ENCODE results near the gene ASMTL.
"Not testable (repeated sequence)": the region's sequence is repeated elsewhere in the genome, so short reads cannot be mapped to it uniquely, and the experiment has no call there.

ASMTL gene, protein sequence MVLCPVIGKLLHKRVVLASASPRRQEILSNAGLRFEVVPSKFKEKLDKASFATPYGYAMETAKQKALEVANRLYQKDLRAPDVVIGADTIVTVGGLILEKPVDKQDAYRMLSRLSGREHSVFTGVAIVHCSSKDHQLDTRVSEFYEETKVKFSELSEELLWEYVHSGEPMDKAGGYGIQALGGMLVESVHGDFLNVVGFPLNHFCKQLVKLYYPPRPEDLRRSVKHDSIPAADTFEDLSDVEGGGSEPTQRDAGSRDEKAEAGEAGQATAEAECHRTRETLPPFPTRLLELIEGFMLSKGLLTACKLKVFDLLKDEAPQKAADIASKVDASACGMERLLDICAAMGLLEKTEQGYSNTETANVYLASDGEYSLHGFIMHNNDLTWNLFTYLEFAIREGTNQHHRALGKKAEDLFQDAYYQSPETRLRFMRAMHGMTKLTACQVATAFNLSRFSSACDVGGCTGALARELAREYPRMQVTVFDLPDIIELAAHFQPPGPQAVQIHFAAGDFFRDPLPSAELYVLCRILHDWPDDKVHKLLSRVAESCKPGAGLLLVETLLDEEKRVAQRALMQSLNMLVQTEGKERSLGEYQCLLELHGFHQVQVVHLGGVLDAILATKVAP

DNA sequence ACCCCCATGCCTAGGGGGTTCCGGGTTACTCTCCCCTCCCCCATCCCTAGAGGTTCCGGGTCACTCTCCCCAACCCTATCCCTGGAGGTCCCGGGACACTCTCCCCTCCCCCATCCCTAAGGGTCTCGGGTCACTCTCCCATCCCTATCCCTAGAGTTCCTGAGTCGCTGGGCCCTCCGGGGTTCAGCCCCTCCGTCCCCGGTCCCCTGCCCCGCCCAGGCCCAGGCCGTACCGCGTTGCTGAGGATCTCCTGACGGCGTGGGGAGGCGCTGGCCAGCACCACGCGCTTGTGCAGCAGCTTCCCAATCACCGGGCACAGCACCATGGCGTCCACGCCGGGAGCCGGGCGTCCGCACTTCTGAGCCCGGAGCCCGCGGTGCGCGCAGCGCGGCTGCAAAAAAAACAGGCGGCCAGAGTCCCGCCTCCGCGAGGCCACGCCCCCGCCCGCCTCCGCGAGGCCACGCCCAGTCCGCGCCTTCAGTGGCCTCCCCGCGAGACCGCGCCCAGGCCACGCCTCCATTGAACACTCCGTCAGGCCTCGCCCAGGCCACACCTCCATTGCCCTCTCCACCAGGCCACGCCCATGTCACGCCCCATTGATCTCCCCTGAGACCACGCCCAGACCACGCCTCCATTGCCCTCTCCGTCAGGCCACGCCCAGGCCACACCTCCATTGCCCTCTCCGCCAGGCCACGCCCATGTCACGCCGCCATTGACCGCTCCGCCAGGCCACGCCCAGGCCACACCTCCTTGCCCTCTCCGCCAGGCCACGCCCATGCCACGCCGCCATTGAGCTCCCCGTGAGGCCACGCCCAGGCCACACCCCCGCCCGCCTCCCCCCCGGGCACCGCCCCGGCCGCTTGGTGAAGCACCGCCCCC, at the start of gene ASMTL:
ASMTL (minus strand) TSS at position 394 of the 879 bp plus-strand sequence; CDS start at position 325, 69 bp downstream.
- DNase-seq, result peak; percentile 100
- peak; percentile 88 for ATAC-seq

DNA sequence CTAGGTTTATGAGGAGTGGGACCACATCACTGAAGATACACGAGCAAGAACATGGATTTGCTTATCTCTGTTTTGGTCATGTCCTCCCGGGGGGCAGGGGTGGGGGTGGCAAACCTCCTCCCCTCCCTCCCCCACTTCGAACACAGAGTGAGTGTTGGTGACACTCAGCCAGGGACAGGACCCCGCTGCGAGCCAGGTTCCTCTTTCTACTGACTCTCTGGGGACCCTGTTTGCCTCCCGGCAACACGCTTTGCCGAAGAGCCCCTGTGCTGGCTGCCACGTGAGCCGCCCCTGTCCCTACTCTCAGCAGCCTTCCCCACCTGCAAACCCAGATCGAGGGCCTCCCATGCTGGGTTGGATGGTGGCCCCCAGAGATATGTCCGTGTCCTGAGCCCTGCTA, 49.5 kb upstream of the ASMTL start:
- ATAC-seq, result peak; percentile 55
- peak; percentile 46 for DNase-seq

DNA sequence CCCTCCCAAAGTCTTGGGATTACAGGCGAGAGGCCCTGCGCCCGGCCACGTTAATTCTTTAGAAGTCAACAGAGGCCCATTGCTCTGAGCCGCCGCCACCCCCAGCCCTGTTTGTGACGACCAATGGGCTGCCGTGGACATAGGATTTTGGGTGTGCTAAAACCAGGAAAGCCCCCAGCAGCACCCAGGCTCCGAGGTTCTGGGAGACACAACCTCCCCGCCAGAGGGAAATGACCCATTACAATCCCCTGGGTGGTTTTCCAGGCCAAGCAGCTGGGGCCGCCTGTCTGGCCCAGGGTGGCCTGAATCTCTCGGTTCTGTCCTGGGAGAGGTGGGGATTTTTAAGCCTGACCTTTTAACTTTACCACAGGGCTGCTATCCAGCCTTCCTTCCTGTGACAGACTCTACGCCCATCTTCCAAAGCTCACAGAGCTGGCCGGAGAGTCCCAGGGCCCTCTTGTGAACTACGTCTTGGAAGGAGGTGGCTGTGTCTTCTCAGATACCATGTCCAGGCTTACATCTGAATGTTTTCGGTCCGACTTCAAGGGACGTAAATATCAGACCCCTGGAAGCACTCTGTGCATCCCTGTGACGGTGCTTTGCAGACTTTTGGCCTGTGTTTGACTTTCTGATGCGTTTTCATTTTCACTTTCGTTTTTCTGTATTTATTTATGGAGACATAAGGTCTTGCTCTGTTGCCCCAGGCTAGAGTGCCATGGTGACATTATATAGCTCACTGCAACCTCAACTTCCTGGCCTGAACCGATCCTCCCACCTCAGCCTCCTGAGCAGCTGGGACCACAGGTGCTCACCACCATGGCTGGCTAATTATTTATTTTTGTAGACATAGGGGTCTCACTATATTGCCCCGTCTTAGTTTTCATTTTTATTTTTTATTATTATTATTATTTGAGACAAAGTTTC, 48.3 kb upstream of the ASMTL start:
- ATAC-seq (peak; percentile 62), DNase-seq (no peak)

DNA sequence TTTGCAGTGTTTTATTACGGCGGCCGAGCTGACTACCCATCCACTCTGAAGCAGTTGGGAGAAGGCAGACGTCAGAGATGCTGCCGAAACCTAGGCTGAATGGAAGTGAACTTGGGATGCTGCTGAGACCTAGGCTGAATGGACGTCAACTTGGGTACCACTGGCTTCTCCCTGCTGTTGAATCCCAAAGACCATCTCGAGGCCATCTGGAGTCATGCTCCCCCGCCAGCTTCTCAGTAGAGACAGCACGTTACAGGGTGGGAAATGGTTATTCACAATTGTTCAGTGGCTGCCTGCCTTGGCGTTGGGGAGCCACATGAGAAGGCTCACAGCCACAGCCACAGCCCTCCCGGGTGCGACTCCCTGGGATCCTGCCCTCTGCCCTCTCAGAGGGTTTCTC, 43.4 kb upstream of the ASMTL start:
- DNase-seq (no peak), ATAC-seq (no peak)

DNA sequence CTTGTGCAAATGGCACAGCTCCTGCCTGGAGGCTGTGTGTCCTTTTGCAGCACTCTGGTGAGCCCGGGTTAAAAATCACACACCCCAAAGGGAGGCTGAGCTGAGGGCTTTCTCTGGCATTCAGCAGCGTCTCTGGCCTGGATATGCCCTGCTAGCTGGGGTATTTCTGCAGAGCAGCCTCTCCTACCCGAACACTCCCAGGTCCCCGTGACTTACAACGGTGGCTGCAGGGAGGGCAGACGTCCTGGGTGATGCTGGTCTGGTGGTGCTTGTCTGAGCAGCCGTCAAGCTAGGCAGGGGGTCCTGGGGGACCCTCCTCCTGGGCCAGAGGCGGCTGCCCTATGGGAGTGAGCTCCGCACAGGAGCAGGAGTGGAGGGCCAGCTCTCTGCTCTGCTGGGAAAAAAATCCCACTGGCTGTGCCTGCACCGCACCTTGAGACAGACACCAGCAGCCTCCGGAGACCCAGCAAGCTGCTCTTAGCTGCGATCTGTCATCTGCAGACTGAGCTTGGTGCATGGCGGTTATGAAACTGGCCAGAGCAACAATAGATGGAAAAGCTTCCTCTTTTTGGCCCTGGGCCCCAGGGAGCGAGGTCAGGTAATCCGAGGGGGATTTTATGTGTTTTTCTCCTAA, 41.3 kb upstream of the ASMTL start:
- DNase-seq, result no peak

DNA sequence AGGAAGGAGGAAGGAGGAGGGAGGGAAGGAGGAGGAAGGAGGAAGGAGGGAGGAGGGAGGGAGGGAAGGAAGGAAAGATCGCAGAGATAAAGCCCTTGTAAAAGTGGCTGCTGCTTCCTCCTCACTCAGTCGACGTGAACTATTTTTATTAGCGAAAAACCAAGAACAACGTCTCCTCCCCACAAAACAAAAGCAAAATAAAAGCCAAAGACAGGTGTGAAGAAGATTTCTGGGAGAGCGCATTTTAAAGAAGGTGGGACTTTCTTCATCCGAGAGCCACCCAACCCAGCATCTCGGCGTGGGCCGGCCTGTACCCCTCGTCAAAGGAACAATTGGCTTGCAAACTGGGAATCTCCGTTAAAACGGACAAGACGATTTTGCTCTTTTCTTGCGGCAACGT, 40.7 kb upstream of the ASMTL start:
- ATAC-seq, result no peak

More for the DNA sequence above, 41.3 kb upstream of the ASMTL start:
- ATAC-seq, result no peak

DNA sequence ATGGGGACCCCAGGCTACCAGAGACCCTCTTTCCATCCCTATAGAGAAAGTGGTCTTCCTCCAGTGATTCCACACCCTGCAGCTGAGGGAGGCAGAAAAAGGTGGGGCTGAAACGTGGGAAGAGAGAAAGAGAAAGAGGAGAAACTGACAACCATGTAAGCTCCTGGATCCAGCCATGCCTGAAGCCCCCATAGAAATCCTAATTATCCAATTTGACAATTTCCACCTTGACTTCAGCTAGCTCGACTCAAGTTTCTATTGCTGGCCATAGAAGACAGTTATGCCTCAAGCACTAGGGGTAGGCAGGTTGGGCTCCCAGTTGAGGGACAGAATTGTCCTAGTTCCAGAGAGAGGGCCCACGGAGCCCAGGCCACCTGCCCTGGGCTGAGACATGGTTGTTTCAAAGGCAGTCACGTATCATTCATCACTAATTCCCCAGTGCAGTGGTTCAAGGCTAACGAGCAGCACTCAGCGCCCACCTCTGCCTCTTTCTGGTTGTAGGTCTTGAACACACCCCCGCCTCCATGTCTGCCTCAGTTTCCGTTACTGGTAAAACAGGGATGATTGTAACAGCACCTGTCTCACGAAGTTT, 39.8 kb upstream of the ASMTL start:
- ATAC-seq, result no peak
- DNase-seq, result no peak

More for the DNA sequence above, 40.7 kb upstream of the ASMTL start:
- DNase-seq, result no peak

DNA sequence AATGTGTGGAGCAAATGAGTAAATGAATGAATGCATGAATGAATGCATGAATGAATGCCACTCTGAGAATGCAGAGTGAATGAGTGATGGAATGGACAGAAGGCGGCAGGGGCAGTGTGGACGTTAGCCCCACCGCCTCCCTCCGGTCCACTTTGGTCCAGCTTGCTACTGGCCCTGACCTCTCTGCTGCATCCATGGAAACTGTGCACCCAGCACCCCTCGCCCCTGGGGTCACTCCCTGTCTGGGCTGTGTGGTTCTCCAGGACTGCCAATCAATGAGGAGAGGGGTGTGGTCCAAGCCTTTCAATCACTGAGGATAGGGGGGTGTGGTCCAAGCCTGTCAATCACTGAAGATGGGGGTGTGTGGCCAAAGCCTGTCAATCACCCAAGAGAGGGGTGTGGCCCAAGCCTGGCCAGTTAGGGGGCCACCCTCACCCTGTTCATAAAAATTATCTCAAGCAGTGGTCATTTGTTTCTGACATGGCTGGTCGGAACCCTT, 39.2 kb upstream of the ASMTL start:
- peak; percentile 77 for DNase-seq
- peak; percentile 91 for ATAC-seq

DNA sequence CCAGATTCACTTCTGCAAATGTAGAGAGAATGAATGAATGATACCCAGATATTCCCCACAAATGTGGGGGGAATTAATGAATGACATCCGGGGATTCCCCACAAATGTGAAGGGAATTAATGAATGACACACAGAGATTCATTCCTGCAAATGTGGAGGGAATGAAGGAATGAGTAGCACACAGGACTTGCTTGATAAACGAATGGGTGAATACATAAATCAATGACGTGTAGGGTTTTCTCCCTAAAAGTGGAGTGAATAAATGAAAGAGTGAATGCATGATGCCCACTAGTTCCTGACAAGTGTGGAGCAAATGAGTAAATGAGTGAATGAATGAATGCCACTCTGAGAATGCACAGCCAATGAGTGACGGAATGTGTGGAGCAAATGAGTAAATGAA, 38.5 kb upstream of the ASMTL start:
- DNase-seq, ATAC-seq: not testable (repeated sequence)

DNA sequence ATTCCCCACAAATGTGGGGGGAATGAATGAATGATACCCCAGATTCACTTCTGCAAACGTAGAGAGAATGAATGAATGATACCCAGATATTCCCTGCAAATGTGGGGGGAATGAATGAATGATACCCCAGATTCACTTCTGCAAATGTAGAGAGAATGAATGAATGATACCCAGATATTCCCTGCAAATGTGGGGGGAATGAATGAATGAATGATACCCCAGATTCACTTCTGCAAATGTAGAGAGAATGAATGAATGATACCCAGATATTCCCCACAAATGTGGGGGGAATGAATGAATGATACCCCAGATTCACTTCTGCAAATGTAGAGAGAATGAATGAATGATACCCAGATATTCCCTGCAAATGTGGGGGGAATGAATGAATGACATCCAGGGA, 38.0 kb upstream of the ASMTL start:
- ATAC-seq, DNase-seq: not testable (repeated sequence)

DNA sequence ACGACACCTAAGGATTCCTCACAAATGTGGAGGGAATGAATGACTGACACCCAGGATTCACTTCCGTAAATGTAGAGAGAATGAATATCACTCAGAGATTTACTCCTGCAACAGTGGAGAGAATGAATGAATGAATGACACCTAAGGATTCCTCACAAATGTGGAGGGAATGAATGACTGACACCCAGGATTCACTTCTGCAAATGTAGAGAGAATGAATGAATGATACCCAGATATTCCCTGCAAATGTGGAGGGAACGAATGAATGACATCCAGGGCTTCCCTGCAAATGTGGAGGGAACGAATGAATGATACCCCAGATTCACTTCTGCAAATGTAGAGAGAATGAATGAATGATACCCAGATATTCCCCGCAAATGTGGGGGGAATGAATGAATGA, 36.6 kb upstream of the ASMTL start:
- not testable (repeated sequence) for DNase-seq, ATAC-seq

DNA sequence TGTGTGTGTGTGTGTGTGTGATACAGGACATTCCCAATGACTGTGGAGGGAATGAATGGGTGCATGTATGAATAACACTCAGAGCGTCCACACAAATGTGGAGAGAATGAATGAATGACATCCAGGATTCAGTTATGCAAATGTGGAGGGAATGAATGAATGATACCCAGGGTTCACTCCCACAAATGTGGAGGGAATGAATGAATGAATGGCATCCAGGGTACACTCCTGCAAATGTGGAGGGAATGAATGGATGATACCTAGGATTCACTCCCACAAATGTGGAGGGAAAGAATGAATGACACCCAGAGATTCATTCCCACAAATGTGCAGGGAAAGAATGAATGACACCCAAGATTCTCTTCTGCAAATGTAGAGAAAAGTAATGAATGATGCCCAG, 36.0 kb upstream of the ASMTL start:
- DNase-seq, result no peak
- ATAC-seq, result no peak

DNA sequence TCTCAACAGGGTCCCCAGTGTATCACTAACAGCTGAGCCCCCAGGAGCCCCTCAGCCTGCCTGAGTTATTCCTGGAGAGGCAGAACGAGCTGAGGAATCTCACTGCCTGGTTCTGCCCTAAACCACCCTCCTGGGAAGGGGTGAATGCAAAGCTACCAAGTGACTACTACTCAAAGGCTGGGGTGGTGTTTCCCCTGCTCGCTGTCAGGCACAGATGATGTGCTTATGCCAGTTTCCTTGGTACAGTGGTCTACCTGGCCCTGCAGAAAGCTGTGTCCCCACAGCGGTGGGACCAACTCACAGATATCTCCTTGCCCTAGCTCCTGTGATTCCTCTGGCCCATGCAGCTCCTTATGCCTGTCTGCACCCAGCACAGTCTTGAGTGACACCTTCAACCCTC, 35.4 kb upstream of the ASMTL start:
- no peak for DNase-seq
- ATAC-seq, result no peak

DNA sequence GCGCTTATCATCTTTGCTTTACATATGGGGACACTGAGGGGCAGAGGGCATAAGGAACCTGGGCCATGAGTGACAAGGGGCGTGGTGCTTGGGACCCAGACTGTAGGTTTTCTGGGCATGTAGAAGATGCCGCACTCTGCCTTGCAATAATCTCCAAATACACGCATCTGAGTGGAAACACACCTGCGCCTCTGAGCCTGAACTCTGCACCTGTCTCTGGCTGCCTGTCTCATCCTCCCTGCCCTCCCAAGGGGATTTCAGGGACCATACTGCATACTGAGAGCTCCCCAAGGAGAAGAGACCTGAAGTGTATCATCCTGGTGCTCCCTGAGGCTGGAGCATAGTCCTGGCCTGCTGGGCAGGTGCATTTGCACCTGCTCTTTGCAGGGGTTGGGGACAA, 34.7 kb upstream of the ASMTL start:
- DNase-seq, result no peak
- no peak for ATAC-seq

DNA sequence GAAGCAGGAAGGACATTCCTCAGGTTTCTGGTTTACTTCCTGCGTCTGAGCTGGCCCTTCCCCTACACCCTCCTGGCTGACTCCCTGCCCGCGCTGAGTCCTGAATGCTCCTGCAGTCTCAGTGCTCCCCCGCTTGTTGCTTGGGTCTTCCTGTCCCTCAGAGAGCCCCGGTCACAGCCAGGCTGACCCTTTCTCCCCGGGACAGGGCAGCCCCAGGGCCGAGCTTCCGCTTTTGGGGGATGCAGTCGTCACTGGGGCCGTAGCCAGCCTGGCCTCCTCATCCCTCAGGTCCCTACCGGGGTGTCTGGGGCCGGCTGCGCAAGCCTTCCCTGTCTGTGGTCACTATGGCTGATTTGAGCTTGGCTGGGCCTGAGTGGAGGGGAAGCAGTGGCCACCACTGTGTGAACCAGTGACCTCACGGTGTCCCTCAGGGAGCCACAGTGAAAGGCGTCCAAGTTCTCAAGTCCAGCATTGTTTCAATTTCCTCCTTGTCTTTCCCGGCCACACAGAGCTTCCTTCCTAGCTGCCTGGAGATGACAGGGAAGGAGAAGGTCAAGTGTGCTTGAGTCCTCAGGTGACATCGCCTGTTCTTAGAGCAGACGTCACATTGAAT, 34.1 kb upstream of the ASMTL start:
- ATAC-seq (no peak), DNase-seq (no peak)

DNA sequence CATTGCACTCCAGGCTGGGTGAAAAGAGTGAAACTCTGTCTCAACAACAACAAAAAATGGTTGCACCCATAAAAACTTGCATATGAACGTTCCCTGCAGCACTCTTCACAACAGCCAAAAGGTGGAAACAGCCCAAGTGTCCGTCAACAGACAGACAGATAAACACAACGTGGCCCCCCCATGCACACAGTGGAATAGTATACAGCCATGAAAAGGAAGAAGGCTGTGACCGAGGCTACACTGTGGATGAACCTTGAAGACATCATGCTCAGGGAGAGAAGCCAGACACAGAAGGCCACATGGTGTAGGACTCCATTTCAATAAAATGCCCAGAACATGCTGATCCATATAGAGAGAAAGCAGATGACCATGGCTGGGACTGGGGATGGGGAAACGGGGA, 33.5 kb upstream of the ASMTL start:
- no peak for ATAC-seq
- no peak for DNase-seq

DNA sequence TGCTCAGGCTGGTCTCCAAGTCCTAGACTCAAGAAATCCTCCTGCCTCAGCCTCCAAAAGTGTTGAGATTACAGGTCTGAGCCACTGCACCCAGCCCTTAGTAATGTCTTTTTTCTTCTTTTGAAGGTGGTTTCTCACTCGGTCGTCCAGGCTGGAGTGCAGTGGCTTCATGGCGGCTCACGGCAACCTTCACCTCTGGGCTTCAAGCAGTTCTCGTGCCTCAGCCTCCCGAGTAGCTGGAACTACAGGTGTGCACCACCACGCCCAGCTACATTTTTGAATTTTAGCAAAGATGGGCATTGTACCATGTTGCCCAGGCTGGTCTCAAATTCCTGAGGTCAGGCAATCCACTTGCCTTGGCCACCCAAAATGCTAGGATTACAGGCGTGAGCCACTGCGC, 32.3 kb upstream of the ASMTL start:
- ATAC-seq (no peak), DNase-seq (no peak)

DNA sequence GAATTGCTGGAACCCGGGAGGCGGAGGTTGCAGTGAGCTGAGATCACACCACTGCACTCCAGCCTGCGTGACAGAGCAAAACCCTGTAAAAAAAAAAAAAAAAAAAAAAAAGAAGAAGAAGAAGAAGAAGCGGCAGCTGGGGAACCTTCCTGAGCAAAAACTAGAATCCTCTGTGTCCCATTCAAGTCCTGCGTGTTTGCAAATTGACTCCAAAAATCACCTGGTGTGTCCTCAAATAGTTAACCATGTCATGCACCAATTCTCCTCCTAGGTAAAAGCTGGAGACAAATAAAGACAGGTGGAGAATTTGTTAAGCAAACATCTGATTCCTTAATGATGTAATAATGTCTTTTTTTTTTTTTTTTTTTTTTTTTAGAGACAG, 31.9 kb upstream of the ASMTL start:
- ATAC-seq, result no peak
- DNase-seq, result no peak

DNA sequence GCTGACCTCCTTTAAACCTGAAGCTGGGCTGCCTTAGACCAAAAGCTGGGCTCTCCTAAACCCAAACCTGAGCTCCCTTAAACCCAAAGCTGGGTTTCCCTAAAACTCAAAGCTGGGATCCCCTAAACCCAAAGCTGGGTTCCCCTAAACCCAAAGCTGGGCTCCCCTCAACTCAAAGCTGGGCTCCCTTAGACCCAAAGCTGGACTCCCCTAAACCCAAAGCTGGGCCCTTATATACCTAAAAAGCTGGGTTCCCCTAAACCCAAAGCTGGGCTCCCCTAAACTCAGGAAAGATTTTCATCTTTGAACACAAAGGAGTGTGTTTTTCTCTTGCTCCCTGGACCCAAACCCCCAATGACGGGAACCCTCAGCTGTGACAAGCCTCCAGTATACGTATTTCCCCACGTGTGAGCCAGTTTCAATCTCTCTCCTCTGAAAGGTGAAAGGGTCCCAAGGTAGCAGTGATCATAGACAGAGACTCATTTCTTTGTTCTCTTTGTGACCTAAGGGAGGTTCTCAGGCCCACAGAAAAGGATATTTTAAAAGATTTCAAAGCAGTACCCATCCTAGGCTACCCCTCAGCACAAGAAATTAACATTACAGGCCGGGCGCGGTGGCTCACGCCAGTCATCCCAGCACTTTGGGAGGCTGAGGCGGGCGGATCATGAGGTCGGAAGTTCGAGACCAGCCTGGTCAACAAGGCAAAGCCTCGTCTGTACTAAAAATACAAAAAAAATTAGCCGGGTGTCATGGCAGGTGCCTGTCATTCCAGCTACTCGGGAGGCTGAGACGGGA, 31.3 kb upstream of the ASMTL start:
- DNase-seq, result no peak
- peak; percentile 38 for ATAC-seq

All from stimulated activated naive CD8-positive, alpha-beta T cell treated with anti-CD3 and anti-CD28 coated beads, Interleukin-15, Interleukin-2, amounts not matched to agents 100 U/mL and 50 U/mL, for 24 hours (primary cell).